ENCODE results near the gene ADAM20.

GRCh38 chr14:70563869-70564268 is 29.1 kb upstream of the ADAM20 start:
- TF ChIP-seq POLR2A (IDR thresholded peaks at IDR 0.05) (no peak), CTCF (IDR thresholded peaks at IDR 0.05) (no peak)
